ENCODE data around the gene MRPL27.

DNA sequence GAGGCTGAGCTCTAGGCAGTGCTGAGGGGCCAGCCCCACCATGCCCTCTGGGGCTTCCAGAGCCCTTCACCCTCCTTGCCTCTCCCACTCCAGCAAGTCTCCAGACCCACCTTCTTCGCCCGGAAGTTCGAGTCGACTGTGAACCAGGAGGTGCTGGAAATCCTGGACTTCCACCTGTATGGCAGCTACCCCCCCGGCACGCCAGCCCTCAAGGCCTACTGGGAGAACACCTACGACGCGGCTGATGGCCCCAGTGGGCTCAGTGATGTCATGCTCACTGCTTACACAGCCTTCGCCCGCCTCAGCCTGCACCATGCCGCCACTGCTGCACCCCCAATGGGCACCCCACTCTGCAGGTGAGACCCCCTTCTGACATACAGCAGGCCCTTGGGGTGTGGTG, 16.6 kb downstream of the MRPL27 start:
- TF ChIP-seq, protein P1, sequence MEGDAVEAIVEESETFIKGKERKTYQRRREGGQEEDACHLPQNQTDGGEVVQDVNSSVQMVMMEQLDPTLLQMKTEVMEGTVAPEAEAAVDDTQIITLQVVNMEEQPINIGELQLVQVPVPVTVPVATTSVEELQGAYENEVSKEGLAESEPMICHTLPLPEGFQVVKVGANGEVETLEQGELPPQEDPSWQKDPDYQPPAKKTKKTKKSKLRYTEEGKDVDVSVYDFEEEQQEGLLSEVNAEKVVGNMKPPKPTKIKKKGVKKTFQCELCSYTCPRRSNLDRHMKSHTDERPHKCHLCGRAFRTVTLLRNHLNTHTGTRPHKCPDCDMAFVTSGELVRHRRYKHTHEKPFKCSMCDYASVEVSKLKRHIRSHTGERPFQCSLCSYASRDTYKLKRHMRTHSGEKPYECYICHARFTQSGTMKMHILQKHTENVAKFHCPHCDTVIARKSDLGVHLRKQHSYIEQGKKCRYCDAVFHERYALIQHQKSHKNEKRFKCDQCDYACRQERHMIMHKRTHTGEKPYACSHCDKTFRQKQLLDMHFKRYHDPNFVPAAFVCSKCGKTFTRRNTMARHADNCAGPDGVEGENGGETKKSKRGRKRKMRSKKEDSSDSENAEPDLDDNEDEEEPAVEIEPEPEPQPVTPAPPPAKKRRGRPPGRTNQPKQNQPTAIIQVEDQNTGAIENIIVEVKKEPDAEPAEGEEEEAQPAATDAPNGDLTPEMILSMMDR (IDR thresholded peaks at IDR 0.05; ENCODE audit: low read depth, low read length): no peak
- TF ChIP-seq EZH2phosphoT487 (IDR thresholded peaks at IDR 0.05; ENCODE audit: low read depth): no peak
